GM18861 (cell line): ENCODE results near the gene FHOD3.

ENCODE experiments used
- ATAC-seq: cut with Tn5 transposase; IDR thresholded peaks from one replicate; pipeline ENCODE4 v1.9.1; 2021; ENCODE audit not compliant: unreplicated experiment

Gene FHOD3

DNA sequence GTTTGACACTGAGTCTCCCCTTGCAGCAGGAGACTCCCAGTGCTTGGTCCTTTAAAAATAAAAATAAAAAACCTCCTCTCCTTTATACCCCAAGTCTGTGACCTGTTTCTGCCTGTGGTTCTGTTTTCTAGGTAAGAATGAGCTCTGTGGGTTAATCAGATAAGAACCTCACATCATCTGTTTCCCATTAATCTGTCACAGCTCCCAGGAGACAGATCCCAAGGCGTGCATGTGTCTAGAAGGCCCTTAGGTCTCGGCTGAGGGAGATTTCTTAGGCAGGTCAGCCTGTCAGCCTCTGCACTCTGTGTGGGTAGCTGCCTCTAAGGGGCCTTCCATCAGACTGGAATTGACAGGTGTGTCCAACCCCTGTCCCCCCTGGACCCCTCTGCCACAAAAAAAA is 80.7 kb downstream of the FHOD3 start:
- ATAC-seq, result no peak

DNA sequence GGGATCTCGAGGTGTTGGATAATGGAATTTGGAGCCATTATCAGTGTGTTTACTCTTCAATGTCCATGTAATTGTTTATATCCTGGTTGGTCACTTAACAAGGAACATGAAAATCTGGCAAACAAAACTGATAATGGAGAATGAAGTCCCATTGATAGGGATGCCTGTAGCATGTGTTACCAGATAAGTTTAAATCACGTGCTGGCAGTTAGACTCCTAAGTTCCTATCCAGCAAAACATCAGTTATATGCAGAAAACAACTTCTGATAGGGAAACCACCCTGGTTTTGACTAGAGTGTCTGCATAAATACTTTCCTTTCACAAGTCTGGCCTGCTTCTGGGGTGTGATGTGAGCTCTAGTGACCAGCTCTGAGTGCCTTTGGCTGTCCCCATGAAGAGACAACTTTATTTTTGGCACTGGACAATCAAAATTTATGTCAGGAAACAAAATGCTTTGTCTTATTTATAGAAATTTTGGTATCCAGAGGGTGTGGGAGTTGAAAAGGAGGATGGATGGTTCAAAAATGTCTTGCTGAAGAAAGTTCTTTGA is 82.0 kb downstream of the FHOD3 start:
- no peak for ATAC-seq

DNA sequence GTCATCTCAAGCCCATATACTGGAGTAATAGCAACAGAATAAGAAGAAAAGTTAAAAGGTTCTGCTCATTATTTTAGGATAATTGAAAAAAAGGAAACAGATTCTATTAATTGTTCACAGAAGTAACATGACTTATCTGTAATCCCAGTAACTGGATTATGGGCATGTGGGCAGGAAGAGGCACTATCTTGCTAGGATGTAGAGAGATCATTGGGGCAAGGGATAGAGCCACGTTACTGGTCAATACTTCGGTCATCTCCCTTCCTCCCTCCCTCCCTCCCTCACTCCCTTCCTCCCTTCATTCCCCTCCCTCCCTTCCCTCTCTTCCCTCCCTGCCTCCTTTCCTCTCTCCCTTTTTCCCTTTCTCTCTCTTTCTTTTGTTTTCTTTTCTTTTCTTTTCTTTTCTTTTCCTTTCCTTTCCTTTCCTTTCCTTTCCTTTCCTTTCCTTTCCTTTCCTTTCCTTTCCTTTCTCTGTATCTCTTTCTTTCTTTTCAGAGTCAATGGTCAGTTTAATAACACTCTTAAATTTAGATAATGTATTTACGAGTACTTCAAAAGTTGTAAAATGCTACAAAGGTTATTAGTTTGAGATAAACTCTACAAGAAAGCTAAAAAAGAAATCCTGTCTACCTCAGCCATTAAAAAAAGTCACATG is 82.8 kb downstream of the FHOD3 start:
- ATAC-seq, result no peak

GRCh38 chr18:36381075-36381474 is 83.6 kb downstream of the FHOD3 start:
- ATAC-seq, result no peak

DNA sequence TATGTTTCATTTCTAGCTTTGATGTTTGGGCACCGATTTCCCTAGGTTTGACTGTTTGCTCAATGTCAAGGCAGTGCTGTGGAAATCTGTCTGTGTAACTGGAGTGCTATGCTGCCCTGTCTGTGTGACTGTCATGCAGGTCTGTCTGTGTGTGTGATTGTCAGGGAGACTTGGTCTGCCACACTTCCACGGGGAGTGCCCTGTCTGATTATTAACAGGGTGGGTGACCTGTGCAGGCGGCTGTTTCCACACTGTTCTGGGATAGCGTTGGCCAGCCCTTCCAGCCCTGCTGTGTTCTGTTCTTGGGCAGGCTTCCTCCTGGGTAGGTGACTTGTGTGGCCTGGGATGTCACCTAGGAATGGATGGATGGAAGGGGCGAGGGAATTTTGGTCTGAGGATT is 85.3 kb downstream of the FHOD3 start:
- ATAC-seq, result no peak

- ATAC-seq, result no peak
Observed at GRCh38 chr18:36386150-36386920, 88.8 kb downstream of the FHOD3 start.

- ATAC-seq, result no peak
Observed at GRCh38 chr18:36387310-36387709, 89.8 kb downstream of the FHOD3 start.

GRCh38 chr18:36388310-36388709 is 90.8 kb downstream of the FHOD3 start:
- ATAC-seq, result no peak

- no peak for ATAC-seq
Observed at GRCh38 chr18:36389027-36389426, 91.5 kb downstream of the FHOD3 start.

GRCh38 chr18:36389811-36390581 is 92.5 kb downstream of the FHOD3 start:
- no peak for ATAC-seq

GRCh38 chr18:36391426-36392145 is 94.1 kb downstream of the FHOD3 start:
- no peak for ATAC-seq

- ATAC-seq, result no peak
Observed at GRCh38 chr18:36392164-36392978, 94.9 kb downstream of the FHOD3 start.

DNA sequence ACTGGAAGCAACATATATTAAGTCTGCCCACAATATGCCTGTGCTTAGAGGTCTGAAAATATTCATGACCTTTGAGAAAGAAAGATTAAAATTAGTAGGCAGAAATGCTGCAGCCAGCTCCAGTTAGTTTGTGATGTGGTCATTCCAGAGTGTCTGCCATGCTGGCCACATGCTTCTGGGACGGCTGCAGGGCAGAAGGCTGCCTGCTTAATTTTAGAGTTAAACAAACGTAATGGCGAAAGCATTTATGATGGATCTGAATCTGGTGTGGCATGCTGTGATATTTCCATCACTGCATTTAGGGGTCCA is 95.4 kb downstream of the FHOD3 start:
- ATAC-seq, result no peak

DNA sequence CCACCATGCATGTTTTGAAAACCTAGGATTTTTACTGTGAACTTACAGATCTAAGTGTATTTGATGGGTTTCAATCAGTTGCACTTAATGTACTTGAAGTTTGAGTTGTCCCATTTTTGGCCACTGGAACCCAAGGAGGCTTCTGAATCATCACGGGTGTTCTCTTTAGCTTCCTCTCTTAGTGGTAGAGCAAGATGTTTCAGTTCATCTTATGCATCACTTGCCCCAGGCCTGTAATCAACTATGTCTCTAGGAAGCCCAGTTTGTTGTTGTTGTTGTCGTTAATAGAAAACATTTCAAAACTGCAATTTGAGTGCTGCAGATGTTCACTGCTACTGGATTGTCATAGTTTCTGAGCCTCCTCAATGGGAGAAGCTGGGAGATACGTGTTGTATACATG is 97.0 kb downstream of the FHOD3 start:
- ATAC-seq, result no peak

DNA sequence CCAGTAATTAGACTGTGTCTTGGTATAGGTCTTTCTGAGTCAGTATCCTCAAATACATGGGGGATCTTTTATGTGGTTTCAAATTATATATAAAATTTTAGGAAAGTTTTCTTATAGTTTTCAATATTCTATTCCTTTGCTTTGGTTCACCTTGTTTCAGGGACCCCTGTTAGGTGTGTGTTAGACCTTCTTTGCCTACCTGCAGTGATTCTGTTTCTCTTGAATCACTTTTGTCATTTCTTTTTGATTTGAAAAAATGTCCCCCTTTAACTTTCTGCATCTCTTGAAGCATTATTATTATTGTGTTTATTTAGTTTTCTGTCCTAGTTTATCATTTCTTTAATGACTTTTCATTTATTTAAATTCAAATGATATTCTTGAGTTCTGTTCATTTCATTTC is 98.7 kb downstream of the FHOD3 start:
- no peak for ATAC-seq

GRCh38 chr18:36397033-36397432 is 99.5 kb downstream of the FHOD3 start:
- ATAC-seq, result no peak

GRCh38 chr18:36398419-36398818 is 100.9 kb downstream of the FHOD3 start:
- ATAC-seq, result no peak

DNA sequence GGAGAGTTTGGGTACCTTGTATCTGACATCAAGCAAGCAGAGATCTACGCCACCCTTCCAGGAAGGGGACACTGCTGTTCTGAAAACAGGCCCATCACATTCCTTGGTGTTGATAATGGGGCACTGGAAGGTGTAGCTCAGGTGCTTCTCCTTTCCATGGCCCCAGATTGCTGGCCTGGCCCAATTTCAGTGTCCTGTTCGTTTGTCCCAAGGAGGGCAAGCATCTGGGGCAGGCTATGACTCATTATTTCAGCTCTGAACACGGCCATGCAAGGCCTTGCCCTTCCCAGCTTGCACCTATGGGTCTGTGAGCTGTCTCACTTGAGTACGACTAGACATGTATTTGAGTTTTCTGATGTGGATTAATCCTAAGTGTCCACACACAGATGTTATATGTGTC is 101.5 kb downstream of the FHOD3 start:
- ATAC-seq, result no peak

GRCh38 chr18:36401462-36401861 is 103.9 kb downstream of the FHOD3 start:
- ATAC-seq, result no peak

DNA sequence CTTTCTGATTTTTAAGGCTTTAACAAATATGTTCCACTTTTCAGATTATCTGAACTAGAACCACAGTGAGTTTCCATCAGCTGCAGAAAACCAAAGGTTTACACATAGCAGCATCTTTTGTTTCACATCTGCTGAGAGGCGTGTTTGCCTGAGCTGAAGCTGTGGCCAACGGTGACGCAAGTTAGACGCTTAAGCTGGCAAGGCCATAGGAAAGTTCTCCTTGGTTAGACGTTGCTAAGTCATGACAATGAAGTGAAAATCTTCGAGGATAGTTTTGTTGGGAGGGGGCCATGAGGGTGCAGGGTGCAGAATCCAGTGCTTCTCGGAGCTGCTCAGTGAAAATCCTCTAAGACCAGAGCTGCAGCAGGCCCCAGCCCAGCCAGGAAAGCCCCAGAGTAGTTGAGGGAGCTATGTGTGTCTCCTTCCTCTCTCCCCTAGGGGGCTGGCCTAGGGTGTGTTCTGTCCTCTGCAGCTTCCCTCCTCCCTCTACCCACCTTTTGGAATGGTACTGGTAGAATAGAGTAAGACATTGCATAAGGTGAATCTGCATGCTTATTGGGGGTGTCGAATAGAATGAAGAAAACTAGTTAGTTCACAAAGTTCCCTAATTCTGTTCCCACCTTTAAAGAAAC is 105.4 kb downstream of the FHOD3 start:
- no peak for ATAC-seq
